ENCODE data around the gene MEIOSIN.
A peak's percentile ranks its signal among the peaks of the same experiment; 100 is the strongest.
"Not testable (repeated sequence)": the region's sequence is repeated elsewhere in the genome, so short reads cannot be mapped to it uniquely, and the experiment has no call there.

Gene MEIOSIN

DNA sequence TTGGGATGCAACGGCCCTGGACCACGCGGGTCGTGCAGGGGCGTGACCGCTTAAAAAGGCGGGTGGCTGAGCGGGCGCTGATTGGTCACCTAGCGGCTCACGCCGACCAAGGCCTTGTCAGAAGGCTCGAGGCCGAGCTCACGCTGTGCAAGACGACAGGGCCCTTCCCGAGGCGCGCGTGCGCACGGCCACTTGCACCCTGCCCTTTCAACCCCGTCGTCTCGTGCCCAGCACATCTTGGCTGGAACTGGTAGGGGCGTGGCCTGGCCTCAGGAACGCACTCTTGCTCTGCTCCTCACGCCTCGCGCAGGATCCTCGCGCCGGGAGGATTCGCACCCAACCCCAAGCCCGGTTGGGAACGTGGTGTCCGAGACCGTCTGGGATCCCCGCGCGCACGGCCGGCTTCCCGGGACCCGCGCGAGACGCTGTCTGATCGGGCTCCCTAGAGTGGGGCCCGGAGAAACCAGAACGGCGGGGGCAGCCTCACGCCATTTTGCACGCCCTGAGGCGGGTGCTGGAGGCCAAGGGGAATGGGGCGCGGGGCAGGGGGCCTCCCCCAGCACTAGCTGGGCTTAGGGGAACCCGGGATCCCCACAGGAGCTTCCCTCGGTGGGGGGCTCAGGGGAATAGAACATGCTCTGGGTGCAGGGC, at the start of gene MEIOSIN:
Gene MEIOSIN (plus strand): TSS at position 280 of the 651 bp plus-strand sequence. CDS start 1,938 bp downstream, outside the sequence.
- DNase-seq: no peak

- not testable (repeated sequence) for DNase-seq
Observed at GRCh38 chr19:45685045-45685444, 48.2 kb upstream of the MEIOSIN start.

DNA sequence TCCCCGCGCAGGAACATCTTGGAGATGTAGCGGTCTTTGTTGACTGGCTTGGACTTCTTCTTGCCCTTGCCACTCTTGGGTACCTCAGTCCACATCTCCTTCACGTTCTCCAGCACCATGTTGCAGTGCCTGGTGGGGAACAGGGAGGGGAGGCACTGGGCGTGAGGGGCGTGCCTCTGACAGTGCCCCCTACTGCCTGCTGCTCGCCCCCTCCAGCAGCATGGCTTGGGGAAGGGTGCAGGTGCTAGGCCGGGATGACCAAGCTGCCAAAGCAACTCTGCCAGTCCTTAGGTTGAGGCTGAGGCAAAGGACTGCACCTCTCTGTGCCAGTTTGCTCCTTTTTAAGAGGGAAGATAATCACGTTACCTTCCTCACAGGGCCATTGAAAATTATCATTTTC, 45.6 kb upstream of the MEIOSIN start:
- no peak for DNase-seq

GRCh38 chr19:45691516-45692186, 41.6 kb upstream of the MEIOSIN start, which contains the start of gene SNRPD2:
Gene SNRPD2, minus strand, starts transcription at chr19:45691953. Its CDS starts 65 bp downstream, at chr19:45691888.
- peak; percentile 93 for DNase-seq

DNA sequence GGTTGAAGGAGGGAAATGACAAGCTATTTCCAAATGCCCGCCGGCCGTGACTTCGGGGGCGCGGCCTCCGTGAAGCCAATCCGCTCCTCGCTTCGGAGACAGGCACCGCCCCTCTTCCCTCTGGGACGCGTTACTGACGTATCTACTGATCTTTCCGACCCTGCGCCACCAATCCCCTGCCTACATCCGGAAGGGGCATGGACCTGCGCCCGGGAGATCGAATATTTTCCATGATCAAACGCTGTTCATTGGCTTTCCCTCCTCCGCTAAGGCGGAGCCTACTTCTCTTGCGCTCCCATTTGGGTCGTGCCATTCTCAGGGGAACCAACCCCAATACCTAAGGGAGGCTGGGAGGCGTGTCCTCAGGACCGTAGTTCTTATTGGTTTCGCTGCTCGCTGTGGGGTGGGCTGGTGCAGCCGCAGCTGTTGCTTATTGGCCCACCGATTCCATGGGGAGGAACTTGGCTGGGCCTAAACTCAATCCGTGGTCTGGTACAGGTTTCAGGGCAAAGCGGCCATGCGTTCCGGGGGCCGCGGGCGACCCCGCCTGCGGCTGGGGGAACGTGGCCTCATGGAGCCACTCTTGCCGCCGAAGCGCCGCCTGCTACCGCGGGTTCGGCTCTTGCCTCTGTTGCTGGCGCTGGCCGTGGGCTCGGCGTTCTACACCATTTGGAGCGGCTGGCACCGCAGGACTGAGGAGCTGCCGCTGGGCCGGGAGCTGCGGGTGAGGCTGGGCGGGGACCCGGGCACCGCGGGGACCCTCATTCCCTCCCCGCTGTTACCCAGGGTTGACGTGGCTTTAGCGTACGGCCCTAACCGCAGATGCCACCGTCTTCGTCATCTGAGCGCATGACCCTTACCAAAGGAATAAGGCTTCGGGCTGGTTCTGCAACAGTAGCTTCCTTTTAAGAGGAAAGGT, 40.8 kb upstream of the MEIOSIN start, which contains the start of gene QPCTL:
Gene QPCTL (plus strand): TSS at position 480 of the 919 bp plus-strand sequence. CDS start 38 bp downstream, at position 518.
- DNase-seq: peak; percentile 100

GRCh38 chr19:45693106-45693788, 40.0 kb upstream of the MEIOSIN start:
- DNase-seq: peak; percentile 59 to 61

DNA sequence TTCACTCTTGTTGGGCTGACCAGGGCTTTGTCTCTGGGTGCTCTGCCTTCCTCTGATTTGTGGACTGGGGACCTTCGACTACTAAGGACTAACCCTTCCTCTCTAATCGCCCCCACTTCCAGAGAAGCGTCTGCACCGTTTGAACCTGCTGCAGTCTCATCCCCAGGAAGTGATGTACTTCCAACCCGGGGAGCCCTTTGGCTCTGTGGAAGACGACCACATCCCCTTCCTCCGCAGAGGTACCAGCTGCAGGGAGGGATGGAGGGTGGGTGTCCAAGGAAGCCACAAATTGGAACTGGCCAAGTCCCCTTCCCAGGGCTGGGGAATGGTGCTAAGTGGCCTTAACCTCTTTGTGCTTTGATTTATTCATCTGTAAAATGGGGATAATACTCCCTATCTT, 31.6 kb upstream of the MEIOSIN start:
- no peak for DNase-seq

- DNase-seq: no peak
Observed at GRCh38 chr19:45705115-45705514, 28.1 kb upstream of the MEIOSIN start.

GRCh38 chr19:45705710-45706415, 27.4 kb upstream of the MEIOSIN start:
- DNase-seq: no peak

- DNase-seq: no peak
Observed at GRCh38 chr19:45710356-45711130, 22.7 kb upstream of the MEIOSIN start.

DNA sequence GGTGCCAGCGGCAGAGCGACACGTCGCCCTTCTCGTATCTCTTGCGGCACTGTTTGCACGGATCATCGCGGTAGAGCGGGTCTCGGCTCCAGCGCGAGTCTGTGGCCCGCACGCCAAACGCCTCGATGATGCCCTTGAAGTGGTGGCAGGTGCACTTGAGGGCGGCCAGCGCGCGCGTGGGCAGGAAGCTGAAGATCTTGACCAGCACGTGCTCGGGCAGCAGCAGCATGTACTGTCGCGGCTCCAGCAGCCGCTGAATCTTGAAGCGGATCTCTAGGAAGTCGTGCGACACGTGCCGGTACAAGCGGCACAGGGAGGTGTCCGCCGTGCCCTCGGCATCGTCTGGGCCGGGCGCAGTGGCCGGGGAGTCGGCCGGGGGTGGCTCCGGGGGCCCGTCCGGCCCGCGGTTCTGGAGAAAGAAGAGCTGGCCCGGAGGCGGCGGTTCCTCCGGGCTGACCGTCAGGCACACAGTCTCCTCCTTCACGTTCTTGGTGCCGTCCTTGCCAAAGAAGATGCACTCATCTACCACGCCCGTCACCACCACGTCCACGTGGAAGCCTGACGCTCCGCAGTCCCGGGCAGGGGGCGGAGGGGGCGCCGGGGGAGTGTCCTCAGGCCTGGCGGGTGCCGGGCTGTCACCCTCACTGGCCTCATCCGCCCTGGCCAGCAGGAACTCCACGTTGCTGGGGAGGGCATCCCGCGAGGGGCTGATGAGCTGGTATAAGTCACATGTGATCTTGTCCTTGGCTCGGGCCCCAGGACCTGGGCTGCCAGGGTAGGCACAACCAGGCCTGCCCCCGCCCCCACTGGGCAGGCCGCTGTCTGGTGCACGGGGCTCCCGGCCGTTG, 21.2 kb upstream of the MEIOSIN start:
- DNase-seq: no peak

- no peak for DNase-seq
Observed at GRCh38 chr19:45712699-45713067, 20.6 kb upstream of the MEIOSIN start.

GRCh38 chr19:45713141-45713540, 20.1 kb upstream of the MEIOSIN start:
- no peak for DNase-seq

- no peak for DNase-seq
Observed at GRCh38 chr19:45715139-45715538, 18.1 kb upstream of the MEIOSIN start.

DNA sequence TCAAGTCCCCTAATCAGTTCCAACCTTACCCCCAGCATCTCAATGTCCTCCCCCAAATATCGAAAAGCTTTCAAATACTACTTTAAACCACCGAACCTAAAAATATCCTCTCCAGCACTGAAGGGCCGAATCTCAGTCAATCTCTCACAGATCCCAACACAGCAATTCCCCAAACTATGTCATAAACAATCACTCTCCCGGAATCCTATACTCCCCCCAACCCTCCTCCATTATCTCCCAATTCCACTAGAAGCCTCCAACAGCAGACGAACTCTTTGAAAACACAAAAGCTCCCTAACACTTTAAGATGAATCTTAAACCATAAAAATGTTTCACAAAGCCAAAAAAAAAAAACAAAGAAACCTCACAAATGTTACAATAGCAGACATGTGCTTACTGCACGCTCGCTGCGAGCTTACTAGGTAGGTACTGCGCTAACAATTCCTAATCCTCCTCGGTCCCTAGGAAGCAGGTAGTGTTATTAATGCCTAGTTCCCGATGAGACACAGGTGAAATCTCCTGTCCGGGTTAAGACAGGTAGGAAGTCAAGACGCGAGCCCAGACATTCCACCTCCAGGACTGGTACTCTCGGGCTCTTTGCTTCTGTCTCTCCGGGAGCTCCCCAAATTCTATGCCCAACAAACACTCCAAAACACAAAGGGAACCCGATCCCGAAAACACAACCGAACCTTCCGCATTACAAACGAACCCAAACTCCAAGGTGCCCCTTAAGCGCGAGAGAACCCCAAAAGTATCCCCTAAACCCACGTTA, 16.7 kb upstream of the MEIOSIN start:
- no peak for DNase-seq

DNA sequence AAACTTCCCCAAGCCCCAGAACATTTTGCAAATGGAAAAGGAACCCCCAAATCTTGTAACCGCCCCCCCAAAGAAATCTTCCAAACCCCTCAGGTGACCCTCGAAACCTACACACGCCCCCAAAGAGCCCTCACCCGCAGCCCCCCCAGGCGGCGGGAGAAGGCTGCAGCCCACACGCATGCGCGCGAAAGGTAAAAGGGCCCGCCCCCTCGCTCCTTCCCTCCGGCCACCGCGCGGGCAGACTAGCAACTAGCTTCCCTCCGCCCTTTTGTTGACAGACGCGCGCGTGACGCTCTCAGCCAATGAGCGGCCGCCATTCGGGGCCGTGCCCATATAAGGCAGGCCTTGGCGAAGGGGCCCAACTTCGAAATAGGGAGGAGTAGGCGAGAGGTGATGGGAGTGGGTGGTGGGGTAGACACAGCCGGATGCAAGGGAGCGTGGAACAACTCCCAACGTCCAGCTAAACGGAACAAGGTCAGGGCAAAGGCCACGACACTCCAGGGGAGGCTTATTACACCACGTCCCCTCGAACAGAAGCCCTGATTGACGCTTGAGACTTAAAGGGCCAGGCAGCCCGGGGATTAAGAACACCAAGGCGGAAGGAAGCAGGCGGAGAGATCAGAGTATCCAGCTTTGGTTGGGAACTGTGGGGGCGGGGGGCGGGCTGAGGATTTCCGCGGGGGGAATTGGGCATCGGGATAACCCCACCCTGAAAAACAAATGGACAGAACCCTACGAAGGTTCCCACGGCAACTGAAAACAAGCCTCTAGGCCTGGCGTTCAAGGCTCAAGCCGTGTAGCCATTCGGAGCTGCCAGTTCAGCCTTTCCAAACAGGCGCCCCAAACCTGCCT, 15.9 kb upstream of the MEIOSIN start:
- peak; percentile 98 to 99 for DNase-seq

DNA sequence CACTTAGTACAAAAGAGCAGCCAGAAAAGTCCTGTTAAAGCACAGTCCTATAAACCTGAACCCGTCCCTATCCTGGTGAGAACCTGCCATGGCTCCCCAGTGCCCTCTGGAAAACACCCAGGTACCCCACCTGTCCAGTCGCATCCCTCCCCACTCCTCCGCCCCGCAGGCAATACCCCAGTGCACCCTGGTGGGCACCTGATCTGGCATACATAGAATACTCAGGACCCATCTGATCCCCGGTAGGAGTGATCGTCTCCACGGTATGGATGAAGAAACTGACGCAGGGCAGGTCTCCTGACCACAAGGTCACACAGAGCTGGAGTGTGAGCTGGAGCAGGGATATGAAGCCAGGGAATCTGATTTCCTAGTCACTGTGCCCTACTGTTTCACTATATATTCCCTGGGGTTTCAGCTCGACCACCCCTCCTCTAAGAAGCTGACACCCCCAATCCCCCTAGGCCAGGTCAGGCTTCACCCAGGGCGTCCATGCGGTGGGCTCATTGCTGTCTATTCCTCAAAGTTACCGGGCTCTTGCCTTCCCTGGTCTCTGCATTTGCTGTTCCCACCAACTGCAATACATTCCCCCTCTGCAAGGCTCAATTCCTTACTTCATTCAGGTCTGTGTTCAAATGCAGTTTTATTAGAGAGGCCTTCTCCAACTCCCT, 15.1 kb upstream of the MEIOSIN start:
- DNase-seq: no peak

DNA sequence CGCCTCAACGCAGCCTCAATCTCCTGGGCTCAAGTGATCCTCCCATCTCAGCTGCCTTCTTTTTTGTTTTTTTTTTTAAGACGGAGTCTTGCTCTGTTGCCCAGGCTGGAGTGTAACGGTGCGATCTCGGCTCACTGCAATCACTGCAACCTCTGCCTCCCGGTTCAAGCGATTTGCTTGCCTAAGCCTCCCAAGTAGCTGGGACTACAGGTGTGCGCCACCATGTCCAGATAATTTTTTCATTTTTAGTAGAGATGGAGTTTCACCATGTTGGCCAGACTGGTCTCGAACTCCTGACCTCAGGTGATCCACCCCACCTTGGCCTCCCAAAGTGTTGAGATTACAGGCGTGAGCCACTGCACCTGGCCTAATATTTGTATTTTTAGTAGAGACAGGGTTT, 13.2 kb upstream of the MEIOSIN start:
- not testable (repeated sequence) for DNase-seq
